Caki2 (cell line): ENCODE results near the gene AJUBA. TPM values are rescaled to one million over a fixed set of nuclear protein-coding genes. Genes with fewer than 3 reads are reported as not detected.
"Not testable (repeated sequence)": the region's sequence is repeated elsewhere in the genome, so short reads cannot be mapped to it uniquely, and the experiment has no call there.

Source experiments
- DNase-seq: peaks from one replicate; pipeline ENCODE4 v3.0.0-alpha.2; 2015; ENCODE audit warnings: low read depth
- in situ Hi-C: cut with HindIII; loops from 2 replicates; pipeline ENCODE4 v1.10.0; 2016; ENCODE audit warnings: low sequenced_read_pairs, low pct_unique_long_range_greater_than_20kb, mixed read lengths
- total RNA-seq: library from RNA; depleted of rRNA; stranded (reverse); fragments of >200 nt; shearing (Covaris generic); gene quantifications from 2 replicates; pipeline ENCODE4 v1.2.3, GENCODE V29; 2014; ENCODE audit warnings: low replicate concordance

The AJUBA gene
- total RNA-seq, 1 experiment from 2014 or later: 119 TPM

GRCh38 chr14:23009483-23009938 is 27.2 kb upstream of the AJUBA start:
- DNase-seq: no peak
- in situ Hi-C loops: no loop called here

GRCh38 chr14:23008831-23009230 is 26.5 kb upstream of the AJUBA start:
- in situ Hi-C loops: no loop called here
- no peak for DNase-seq

GRCh38 chr14:23006544-23007419 is 24.4 kb upstream of the AJUBA start:
- DNase-seq: peak; percentile 96
- in situ Hi-C loops: no loop called here

DNA sequence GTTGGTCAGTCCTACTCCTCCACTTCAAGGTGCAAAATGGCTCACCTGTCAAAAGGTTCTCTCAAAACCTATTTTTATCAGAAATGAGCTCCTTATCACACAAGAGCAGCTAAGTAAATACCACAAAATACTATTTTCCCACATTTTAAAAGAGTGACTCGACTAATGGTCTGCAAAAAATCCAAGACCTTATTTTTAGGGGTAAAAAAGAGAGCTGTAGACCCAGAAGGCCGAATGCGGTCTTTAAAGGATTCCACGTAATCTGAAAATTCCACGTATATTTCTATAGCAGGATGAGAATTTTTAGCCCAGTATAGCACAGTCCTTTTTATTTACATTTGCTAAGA is 23.8 kb upstream of the AJUBA start:
- no peak for DNase-seq
- in situ Hi-C loops: no loop called here

DNA sequence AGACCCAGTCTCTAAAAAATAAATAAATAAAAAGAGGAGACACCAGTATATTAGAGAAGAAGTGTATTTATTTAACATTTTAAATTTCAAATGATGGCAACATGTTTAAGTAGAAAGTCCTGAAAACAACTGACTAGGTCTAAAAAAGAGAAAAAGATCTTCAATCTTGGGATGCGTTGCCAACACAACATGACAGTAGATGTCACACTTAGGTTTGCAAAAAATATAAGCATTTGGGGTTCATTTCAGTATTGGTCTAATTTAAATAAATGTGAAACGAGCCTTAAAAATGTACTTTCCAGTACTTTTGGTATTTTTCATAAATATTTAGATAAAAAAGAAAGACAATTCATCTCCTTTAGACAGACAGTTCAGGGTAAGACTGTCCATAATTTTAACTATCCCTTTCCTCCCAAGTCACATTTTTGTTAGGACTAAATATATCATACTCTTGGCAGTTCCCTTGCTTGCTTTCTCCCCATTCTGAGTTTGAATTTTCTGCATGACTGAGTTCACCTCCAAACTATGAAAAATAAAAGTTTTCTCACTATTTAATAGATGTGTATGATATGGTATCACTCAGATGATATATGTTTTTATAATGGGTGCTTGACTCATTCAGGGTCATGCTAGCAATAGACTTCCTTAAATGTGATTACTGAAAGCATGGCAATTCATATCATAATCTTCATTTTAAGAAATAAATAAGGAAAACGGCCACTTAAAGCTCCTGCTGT is 23.3 kb upstream of the AJUBA start:
- no peak for DNase-seq
- in situ Hi-C loops: no loop called here

GRCh38 chr14:23004274-23004673 is 21.9 kb upstream of the AJUBA start:
- DNase-seq, in situ Hi-C loops: not testable (repeated sequence)

DNA sequence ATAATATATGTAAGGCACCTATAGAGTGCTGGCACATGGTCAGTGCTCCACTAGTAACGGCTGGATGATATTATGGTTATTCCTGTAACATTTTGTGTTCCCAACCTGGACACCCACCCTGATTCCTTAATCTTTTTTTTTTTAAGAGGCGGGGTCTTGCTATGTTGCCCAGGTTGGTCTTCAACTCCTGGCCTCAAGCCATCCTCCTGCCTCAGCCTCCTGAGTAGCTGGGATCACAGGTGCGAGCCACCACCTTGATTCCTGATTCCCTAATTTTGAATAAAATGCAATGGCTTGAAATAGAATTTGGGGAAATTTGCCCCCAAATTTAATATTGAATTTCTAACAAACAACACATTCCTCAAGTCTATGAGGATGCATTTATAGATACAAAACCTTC is 20.2 kb upstream of the AJUBA start:
- no peak for DNase-seq
- in situ Hi-C loops: no loop called here

DNA sequence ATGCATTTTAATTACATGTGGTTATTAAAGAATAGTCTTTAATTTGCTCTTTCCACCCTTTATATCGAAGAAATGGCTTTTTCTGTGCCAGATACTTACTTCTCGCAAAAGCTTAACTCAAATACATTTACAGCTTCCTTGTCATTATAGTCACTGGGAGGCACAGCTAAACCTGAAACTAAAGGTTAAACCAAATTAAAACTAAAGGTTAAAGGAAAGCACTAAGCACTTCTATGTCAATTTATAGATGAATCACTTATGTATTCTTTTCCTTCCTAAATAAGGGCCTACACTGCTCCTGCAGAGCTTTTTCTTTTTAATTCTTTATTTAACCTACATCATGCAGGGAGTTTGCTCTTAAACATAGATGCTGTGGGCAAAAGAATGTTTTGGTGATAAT is 18.5 kb upstream of the AJUBA start:
- in situ Hi-C loops: no loop called here
- DNase-seq: no peak

- in situ Hi-C loops: no loop called here
- DNase-seq: no peak
Measured at GRCh38 chr14:22998329-22999012, 16.1 kb upstream of the AJUBA start.

GRCh38 chr14:22997676-22998323 is 15.4 kb upstream of the AJUBA start:
- no peak for DNase-seq
- in situ Hi-C loops: no loop called here

DNA sequence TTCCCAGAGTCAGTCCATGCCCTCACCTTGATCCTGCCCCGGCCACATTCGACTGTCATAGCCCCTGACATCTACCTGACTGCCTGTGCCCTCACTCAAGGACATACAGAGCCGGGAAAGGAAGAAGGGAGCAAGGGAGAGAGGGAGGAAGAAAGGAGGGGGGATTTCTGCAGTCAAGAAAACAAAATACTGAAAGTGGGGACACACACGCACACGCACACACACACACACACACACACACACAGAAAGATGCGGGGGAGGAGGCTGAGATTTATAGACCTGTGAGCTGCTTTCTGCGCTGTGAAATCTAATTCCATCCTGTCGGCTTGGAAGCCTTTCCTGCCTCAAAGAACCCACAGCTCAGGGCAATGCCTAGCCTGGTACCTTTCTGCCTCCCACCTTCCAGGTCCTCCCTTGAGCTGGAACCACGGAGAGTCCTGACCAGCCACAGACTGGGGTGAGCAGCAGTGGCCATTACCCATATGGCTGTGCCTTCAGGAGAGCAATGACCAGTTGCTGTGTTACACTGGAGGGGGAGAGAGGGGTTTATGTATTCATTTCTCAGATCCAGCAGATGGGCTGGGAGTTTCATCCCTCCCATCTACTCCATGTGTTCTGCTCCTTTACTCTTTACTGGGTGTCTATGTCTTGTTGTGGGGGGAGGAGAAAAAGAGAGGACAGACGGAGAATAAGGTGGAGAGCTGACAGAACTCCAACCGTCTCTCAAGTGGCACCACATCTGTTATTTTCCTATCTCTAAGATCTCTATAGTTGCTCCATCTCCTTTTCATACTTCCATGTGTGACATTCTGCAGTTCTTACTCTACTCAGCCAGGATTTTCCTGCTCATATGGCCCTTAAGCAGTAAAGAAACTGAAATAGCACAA is 14.7 kb upstream of the AJUBA start:
- DNase-seq: no peak
- in situ Hi-C loops: no loop called here

GRCh38 chr14:22995889-22996625 is 13.7 kb upstream of the AJUBA start:
- in situ Hi-C loops: no loop called here
- DNase-seq: no peak

GRCh38 chr14:22994762-22995275 is 12.5 kb upstream of the AJUBA start:
- in situ Hi-C loops: no loop called here
- no peak for DNase-seq

GRCh38 chr14:22993517-22993916 is 11.2 kb upstream of the AJUBA start:
- in situ Hi-C loops: no loop called here
- DNase-seq: no peak

- in situ Hi-C loops: no loop called here
- DNase-seq: no peak
Measured at GRCh38 chr14:22991852-22992251, 9.5 kb upstream of the AJUBA start.

DNA sequence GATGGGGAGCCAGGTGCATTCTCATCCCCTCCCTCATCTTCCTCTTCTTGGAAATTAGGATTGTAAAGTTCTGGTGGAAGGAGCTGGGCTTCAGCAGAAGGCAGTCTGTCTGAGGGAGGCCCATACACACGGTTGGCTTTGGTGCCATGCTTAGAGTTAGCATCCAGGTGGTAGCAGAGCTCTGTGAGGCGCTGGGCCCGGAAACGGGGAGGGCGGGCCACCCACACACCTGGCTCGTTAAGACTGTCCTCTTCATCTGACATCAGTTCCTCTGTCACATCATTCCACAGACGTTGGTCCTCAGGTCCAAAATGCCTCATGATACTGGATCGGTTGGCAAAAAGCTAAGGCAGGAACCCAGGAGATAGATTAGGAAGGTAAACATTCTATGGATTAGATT is 4.9 kb upstream of the AJUBA start:
- in situ Hi-C loops: no loop called here
- DNase-seq: no peak

- in situ Hi-C loops: no loop called here
- DNase-seq: peak; percentile 54
Measured at GRCh38 chr14:22986508-22987054, 4.2 kb upstream of the AJUBA start.
